Loucy (cell line): Measurements from ENCODE around the gene KLHDC4.

Experiments used
- CTCF ChIP-seq: fragments of 200-600 bp; sonication (generic); conservative IDR thresholded peaks from 2 replicates; pipeline ENCODE4 v1.5.1; 2014; ENCODE audit warnings: mild to moderate bottlenecking, antibody characterized with exemption, low read length
- EZH2phosphoT487 ChIP-seq: fragments of 200-600 bp; IDR thresholded peaks from 2 replicates; pipeline ENCODE4 v1.6.1; 2018; ENCODE audit warnings: antibody characterized with exemption, mild to moderate bottlenecking, moderate library complexity, borderline replicate concordance

DNA sequence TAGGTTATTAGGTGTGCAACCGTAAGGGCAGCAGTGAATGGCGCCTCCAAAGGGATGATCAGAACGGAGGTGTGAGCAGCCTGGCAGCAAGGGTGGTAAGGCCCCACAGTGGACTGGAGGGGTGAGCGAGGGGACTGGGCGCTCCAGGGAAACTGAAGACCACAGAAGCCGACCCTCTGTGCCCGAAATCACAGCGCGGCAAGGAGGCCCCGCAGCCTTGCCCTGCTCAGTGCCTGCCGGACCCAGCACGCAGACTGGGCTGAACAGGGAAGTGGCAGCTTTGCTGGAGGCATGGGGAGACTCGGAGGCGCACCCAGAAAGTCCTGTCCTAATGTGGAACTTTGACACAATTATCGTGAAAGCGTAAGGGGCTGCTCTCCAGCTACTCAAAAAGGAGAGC, 38.4 kb downstream of the KLHDC4 start:
- TF ChIP-seq CTCF (no peak), EZH2phosphoT487 (no peak)
